ENCODE measurements around the gene PHACTR2.

GRCh38 chr6:143632894-143633293, 44.9 kb upstream of the PHACTR2 start:
- TF ChIP-seq CTCF (conservative IDR thresholded peaks at IDR 0.05) (no peak), ZFX (IDR thresholded peaks at IDR 0.05) (no peak)
